Measurements from ENCODE around the gene IFNA6.

IFNA6 gene

GRCh38 chr9:21331676-21332402, 18.8 kb downstream of the IFNA6 start:
- no peak for DNase-seq (ENCODE audit: low read depth in 2 of 3, low spot score in 2 of 3)

GRCh38 chr9:21326526-21327139, 24.1 kb downstream of the IFNA6 start:
- no peak for DNase-seq (ENCODE audit: low read depth in 2 of 3, low spot score in 2 of 3)

GRCh38 chr9:21324047-21324446, 26.6 kb downstream of the IFNA6 start:
- DNase-seq (ENCODE audit: low read depth in 2 of 3, low spot score in 2 of 3), result no peak

- no peak for DNase-seq (ENCODE audit: low read depth in 2 of 3, low spot score in 2 of 3)
These were observed 27.7 kb downstream of the IFNA6 start for GRCh38 chr9:21322911-21323461.

GRCh38 chr9:21320465-21320864, 30.2 kb downstream of the IFNA6 start:
- DNase-seq (ENCODE audit: low read depth in 2 of 3, low spot score in 2 of 3), result no peak

GRCh38 chr9:21317956-21318923, 32.4 kb downstream of the IFNA6 start:
- no peak for DNase-seq (ENCODE audit: low read depth in 2 of 3, low spot score in 2 of 3)

GRCh38 chr9:21316860-21317259, 33.8 kb downstream of the IFNA6 start:
- DNase-seq (ENCODE audit: low read depth in 2 of 3, low spot score in 2 of 3), result no peak

GRCh38 chr9:21316032-21316842, 34.5 kb downstream of the IFNA6 start:
- DNase-seq (ENCODE audit: low read depth in 2 of 3, low spot score in 2 of 3), result no peak

GRCh38 chr9:21314152-21314551, 36.5 kb downstream of the IFNA6 start:
- DNase-seq (ENCODE audit: low read depth in 2 of 3, low spot score in 2 of 3), result no peak

- DNase-seq (ENCODE audit: low read depth in 2 of 3, low spot score in 2 of 3), result no peak
These were observed 38.8 kb downstream of the IFNA6 start for GRCh38 chr9:21311889-21312288.

GRCh38 chr9:21305213-21305612, 45.5 kb downstream of the IFNA6 start, which contains the start of gene IFNA5:
TSS of gene IFNA5 (minus strand) at chr9:21305313. CDS start at chr9:21305256, 57 bp downstream.
- no peak for DNase-seq (ENCODE audit: low read depth in 2 of 3, low spot score in 2 of 3)

Data from activated CD8-positive, alpha-beta memory T cell treated with anti-CD3 and anti-CD28 coated beads for 48 hours (primary cell).